NCI-H345 treated with DMSO at 0.1 percent for 48 hours (cell line): ENCODE data around the gene OGFOD3.
A peak's percentile ranks its signal among the peaks of the same experiment; 100 is the strongest.
"Not testable (repeated sequence)": the region's sequence is repeated elsewhere in the genome, so short reads cannot be mapped to it uniquely, and the experiment has no call there.

Source experiments
- DNase-seq: peaks from one replicate; lab custom pipeline; 2025; ENCODE audit not compliant: unreplicated experiment; lab: John Stamatoyannopoulos, UW

OGFOD3 gene

GRCh38 chr17:82418001-82418986 lies at the start of gene OGFOD3, which contains the start of gene HEXD:
TSS of gene OGFOD3 (minus strand) at chr17:82418586. CDS start at chr17:82418485, 101 bp downstream.
TSS of gene HEXD (plus strand) at chr17:82418347. CDS start at chr17:82419800, 1,453 bp downstream.
- peak; percentile 92 for DNase-seq

GRCh38 chr17:82465023-82465603 lies 46.7 kb upstream of the OGFOD3 start:
- no peak for DNase-seq

- DNase-seq: no peak
Observed at GRCh38 chr17:82464567-82464929, 46.2 kb upstream of the OGFOD3 start.

GRCh38 chr17:82463925-82464566 lies 45.7 kb upstream of the OGFOD3 start:
- DNase-seq: no peak

GRCh38 chr17:82463391-82463790 lies 45.0 kb upstream of the OGFOD3 start:
- DNase-seq: no peak

GRCh38 chr17:82461827-82462524 lies 43.6 kb upstream of the OGFOD3 start:
- DNase-seq: no peak

GRCh38 chr17:82459936-82460335 lies 41.5 kb upstream of the OGFOD3 start:
- DNase-seq: not testable (repeated sequence)

- no peak for DNase-seq
Observed at GRCh38 chr17:82458885-82459424, 40.6 kb upstream of the OGFOD3 start.

GRCh38 chr17:82458179-82458884 lies 39.9 kb upstream of the OGFOD3 start, which contains the start of gene NARF:
TSS of gene NARF (plus strand) at chr17:82458741. CDS start at chr17:82458804, 63 bp downstream.
- DNase-seq: peak; percentile 99

GRCh38 chr17:82457929-82458178 lies 39.5 kb upstream of the OGFOD3 start:
- DNase-seq: peak; percentile 94

- no peak for DNase-seq
Observed at GRCh38 chr17:82457073-82457928, 38.9 kb upstream of the OGFOD3 start.

- not testable (repeated sequence) for DNase-seq
Observed at GRCh38 chr17:82453706-82454105, 35.3 kb upstream of the OGFOD3 start.

GRCh38 chr17:82453151-82453550 lies 34.8 kb upstream of the OGFOD3 start:
- DNase-seq: not testable (repeated sequence)

GRCh38 chr17:82452162-82452561 lies 33.8 kb upstream of the OGFOD3 start:
- DNase-seq: no peak

GRCh38 chr17:82450357-82451106 lies 32.1 kb upstream of the OGFOD3 start, which contains the start of gene CYBC1:
TSS of gene CYBC1 (minus strand) at chr17:82450752. CDS start at chr17:82449254, 1,498 bp downstream.
- DNase-seq: peak; percentile 89

GRCh38 chr17:82449883-82450356 lies 31.5 kb upstream of the OGFOD3 start:
- DNase-seq: no peak

GRCh38 chr17:82449131-82449882 lies 30.9 kb upstream of the OGFOD3 start:
- no peak for DNase-seq

- DNase-seq: no peak
Observed at GRCh38 chr17:82447876-82448275, 29.5 kb upstream of the OGFOD3 start.
